Measurements from ENCODE around the gene SLC13A3.

Gene SLC13A3

DNA sequence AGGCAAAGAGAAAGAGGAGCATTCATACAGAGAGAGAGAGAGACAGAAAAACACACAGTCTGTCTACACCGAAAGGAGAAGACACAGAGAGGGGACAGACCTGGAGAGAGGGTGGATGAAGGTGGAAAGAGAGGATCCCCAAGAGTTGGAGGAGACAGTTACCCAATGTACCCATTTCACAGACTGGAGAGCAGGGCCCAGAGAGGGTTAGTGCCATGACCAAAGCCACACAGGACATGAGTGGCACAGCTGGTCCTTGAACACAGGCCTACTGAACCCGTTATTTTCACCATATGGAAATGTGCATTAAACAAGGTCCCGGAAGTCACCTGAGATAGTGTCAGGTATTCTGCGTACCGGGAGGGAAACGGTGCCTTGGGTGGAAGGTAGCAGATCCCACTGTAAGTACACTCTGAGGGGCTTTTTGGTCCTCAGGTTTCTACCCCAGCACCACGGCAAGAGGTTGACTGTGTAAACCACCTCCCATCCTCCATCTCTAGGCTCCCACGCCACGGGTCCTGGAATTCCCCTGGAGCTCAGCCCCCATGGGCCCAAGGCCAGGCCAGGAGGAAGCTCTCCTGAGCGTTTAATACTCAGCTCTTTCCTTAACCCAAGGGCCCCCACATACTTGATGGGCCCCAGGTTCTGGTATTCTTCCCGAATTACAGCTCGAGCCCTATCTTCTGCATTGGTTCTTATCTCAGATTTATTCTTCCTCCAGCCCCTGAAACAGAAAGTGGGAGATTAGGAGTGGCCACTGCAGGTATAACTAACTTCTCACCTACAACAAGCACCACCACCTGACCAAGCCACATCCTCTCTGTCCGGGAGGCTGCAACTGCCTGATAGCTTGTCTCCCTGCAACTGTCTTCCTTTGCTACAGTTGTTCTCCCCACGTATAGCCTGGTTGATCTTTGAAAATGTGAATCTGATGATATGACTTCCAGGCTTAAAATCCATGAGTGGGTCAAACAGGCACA, 62.4 kb downstream of the SLC13A3 start:
- Mint-ChIP-seq H3K27me3 (peaks cover 9% of the 10 kb centered on the region), H3K36me3 (ENCODE audit: low read depth) (no peaks in the 10 kb centered on the region), H3K27ac (no peak overlapping the region), H3K9me3 (no peaks in the 10 kb centered on the region), H3K4me1 (ENCODE audit: low read depth) (no peaks in the 10 kb centered on the region), H3K4me3 (no peak overlapping the region)
- intact Hi-C loops (cut with micrococcal nuclease), result no loop called here

GRCh38 chr20:46587986-46588385, 63.3 kb downstream of the SLC13A3 start:
- Mint-ChIP-seq H3K27me3 (peaks cover 14% of the 10 kb centered on the region), H3K4me3 (no peak overlapping the region), H3K9me3 (no peaks in the 10 kb centered on the region), H3K36me3 (ENCODE audit: low read depth) (no peaks in the 10 kb centered on the region), H3K27ac (no peak overlapping the region), H3K4me1 (ENCODE audit: low read depth) (no peaks in the 10 kb centered on the region)
- intact Hi-C loops (cut with micrococcal nuclease), result no loop called here

DNA sequence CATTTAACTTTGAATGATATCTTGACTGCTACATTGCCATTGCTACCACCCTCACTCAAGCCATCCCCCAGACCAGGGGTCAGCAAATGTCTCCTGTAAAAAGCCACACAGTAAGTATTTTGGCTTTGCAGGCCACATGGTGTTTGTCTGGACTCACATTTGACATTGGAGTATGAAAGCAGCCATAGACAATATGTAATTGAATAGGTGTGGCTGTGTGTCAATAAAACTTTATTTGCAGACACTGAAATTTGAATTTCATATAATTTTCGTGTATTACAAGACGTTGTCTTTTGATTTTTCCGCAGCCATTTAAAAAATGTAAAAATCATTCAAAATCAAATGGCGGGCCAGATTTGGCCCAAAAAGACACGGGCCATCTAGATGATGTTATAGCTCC, 64.5 kb downstream of the SLC13A3 start:
- peaks cover 12% of the 10 kb centered on the region for H3K27me3 Mint-ChIP-seq
- H3K4me3 Mint-ChIP-seq, result no peak overlapping the region
- H3K4me1 Mint-ChIP-seq (ENCODE audit: low read depth), result peaks cover 1% of the 10 kb centered on the region
- no peaks in the 10 kb centered on the region for H3K36me3 Mint-ChIP-seq (ENCODE audit: low read depth)
- H3K9me3 Mint-ChIP-seq, result no peaks in the 10 kb centered on the region
- intact Hi-C loops (cut with micrococcal nuclease), result no loop called here
- H3K27ac Mint-ChIP-seq, result no peak overlapping the region

DNA sequence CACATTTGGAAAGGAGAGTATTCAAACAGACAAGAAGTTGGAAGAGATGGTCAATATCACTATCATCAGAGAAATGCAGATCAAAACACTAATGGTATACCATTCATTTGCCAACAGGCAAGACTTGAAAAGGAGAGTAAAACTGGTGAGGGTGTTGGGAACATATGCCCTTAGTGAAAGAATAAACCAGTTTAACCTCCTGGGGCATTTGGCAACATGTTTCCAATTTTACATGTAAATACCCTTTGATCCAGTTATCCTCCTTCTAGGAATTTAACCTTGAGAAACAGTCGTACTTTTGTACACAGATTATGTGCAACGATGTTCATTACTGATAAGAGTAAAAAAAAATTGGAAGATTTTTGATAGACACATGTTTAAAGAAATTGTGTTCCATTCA, 66.8 kb downstream of the SLC13A3 start:
- Mint-ChIP-seq H3K9me3 (no peaks in the 10 kb centered on the region), H3K36me3 (ENCODE audit: low read depth) (no peaks in the 10 kb centered on the region), H3K27me3 (peaks cover 17% of the 10 kb centered on the region), H3K27ac (no peak overlapping the region), H3K4me3 (no peak overlapping the region), H3K4me1 (ENCODE audit: low read depth) (peaks cover 6% of the 10 kb centered on the region)
- intact Hi-C loops (cut with micrococcal nuclease), result no loop called here

DNA sequence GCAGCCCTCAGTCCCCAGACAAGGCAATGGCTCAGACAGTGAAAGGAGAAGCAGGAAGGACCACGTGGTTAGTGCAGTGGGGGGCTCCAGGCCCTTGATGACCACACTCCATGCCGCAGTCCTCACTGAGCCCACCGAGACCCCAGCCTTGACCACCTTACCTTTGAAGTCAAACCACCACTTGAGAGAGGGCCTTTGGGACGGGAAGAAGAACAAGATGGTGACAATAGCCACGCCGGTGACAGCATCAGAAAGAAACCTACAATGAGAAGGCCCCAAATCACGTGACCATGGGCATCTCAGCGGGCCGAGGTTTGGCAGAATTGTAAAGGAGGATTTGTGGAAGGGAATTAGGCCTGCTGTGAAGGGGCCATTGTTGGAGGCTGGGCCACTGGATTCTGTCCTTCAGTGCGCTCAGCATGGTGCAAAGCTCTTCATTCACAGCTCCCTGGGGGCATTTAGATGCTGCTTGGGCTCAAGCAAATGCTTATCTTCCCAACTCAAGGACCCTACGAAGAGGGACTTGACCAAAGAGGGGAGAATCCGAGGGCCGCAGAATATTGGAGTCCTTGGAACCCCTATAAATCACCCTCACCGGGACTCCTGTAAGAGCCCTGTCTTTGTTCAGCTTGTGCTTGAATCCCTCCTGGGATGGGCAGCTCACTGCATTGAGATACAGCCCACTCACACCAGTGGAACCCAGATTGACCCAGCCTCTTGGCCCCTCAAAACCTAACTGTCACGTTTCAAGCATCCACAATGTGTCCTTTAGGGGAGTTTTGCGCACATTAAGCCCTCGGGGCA, 67.6 kb downstream of the SLC13A3 start:
- Mint-ChIP-seq H3K27me3 (peaks cover 15% of the 10 kb centered on the region), H3K36me3 (ENCODE audit: low read depth) (no peaks in the 10 kb centered on the region), H3K4me1 (ENCODE audit: low read depth) (peaks cover 6% of the 10 kb centered on the region), H3K4me3 (no peak overlapping the region), H3K9me3 (no peaks in the 10 kb centered on the region), H3K27ac (no peak overlapping the region)
- intact Hi-C loops (cut with micrococcal nuclease), result no loop called here

DNA sequence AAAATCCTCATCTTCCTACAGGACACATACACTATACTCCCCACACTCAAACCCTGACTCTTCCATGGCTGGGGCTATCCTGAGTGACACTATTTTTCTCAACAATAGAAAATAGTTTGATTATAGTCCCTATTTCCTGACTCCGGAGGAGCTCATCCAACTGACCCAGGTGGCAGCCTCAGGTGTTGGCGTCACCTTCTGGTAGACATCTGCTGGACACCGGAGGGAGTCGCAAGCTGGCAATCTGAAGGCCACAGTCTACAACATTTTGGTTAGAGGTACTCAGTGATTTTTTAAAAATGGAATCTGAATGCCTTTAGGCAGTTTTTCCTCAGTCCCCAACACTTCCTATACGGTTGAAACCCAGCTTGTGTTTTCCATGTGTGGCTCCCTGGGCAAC, 68.6 kb downstream of the SLC13A3 start:
- Mint-ChIP-seq H3K4me3 (no peak overlapping the region), H3K27me3 (peaks cover 17% of the 10 kb centered on the region), H3K27ac (no peak overlapping the region), H3K4me1 (ENCODE audit: low read depth) (peaks cover 6% of the 10 kb centered on the region), H3K36me3 (ENCODE audit: low read depth) (no peaks in the 10 kb centered on the region), H3K9me3 (no peaks in the 10 kb centered on the region)
- intact Hi-C loops (cut with micrococcal nuclease), result no loop called here

DNA sequence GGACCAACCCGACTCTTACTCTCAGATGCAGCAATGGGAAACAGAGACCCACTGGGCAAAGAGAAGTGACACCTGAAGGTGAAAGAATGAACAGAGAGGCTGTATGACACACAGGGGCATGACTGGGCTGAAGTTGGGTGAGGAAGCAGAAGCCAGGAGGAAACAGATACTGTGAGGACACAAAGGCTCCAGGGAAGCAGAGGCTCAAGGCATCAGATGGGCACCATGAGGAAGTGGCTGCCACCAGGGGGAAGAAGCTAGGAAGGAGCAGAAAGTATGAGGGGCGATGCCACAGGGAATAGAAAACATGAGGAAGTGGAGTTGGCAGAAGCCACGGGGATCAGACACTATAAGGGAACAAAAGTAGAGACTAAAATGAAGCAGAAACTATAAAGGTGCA, 69.9 kb downstream of the SLC13A3 start:
- Mint-ChIP-seq H3K9me3 (no peaks in the 10 kb centered on the region), H3K4me3 (no peak overlapping the region), H3K36me3 (ENCODE audit: low read depth) (no peaks in the 10 kb centered on the region)

DNA sequence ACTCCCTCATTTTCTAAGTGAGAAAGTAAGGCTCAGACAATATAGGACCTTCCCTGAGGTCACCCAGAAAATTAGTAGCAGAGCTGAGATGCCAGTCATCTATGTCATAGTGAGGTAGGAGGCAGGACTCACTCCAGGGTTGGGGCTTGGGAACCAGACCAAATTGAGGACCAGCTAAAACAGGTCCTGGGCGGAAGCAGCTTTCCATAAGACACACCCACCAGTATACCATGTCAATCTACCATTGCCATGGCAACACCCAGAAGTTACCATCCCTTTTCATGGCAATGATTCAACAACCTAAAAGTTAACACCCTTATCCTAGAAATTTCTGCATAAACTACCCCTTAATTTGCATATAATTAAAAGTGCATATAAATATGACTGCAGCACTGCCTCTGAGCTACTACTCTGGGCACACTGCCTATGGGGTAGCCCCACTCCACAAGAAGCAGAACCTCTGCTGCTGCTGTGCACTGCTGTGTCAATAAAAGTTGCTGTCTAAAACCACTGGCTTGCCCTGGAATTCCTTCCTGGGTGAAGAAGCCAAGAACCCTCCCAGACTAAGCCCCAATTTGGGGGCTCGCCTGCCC, 70.5 kb downstream of the SLC13A3 start:
- intact Hi-C loops (cut with micrococcal nuclease), result no loop called here
- no peak overlapping the region for H3K4me3 Mint-ChIP-seq
- no peak overlapping the region for H3K27ac Mint-ChIP-seq
- H3K27me3 Mint-ChIP-seq, result peaks cover 23% of the 10 kb centered on the region
- H3K9me3 Mint-ChIP-seq, result no peaks in the 10 kb centered on the region
- H3K36me3 Mint-ChIP-seq (ENCODE audit: low read depth), result no peaks in the 10 kb centered on the region
- H3K4me1 Mint-ChIP-seq (ENCODE audit: low read depth), result peaks cover 11% of the 10 kb centered on the region

More for the DNA sequence above, 69.9 kb downstream of the SLC13A3 start:
- intact Hi-C loops (cut with micrococcal nuclease), result no loop called here
- peaks cover 6% of the 10 kb centered on the region for H3K4me1 Mint-ChIP-seq (ENCODE audit: low read depth)
- H3K27me3 Mint-ChIP-seq, result peaks cover 17% of the 10 kb centered on the region
- no peak overlapping the region for H3K27ac Mint-ChIP-seq

DNA sequence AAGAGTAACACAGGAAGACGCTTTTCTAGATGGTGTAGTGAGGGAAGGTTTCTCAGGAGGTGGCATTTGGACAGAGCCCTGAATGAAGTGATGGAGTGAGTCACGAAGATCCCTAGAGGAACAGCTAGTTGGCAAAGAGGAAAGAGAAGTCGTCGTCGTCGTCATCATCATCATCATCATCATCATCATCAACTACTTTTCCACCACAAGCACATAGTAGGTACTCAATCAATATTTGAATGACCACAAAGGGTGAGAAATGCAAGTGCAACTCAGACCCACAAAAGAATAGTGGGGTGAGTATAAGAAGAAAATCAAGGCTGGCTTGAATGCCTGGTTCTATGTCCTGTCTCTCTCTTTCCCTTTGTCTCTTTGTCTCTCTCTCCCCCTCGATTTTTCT, 72.5 kb downstream of the SLC13A3 start:
- Mint-ChIP-seq H3K9me3 (no peaks in the 10 kb centered on the region), H3K27me3 (peaks cover 31% of the 10 kb centered on the region), H3K4me3 (no peak overlapping the region), H3K4me1 (ENCODE audit: low read depth) (peaks cover 13% of the 10 kb centered on the region), H3K36me3 (ENCODE audit: low read depth) (no peaks in the 10 kb centered on the region), H3K27ac (no peak overlapping the region)
- intact Hi-C loops (cut with micrococcal nuclease), result no loop called here

GRCh38 chr20:46576774-46577395, 74.4 kb downstream of the SLC13A3 start:
- intact Hi-C loops (cut with micrococcal nuclease), result no loop called here
- no peak overlapping the region for H3K27ac Mint-ChIP-seq

GRCh38 chr20:46575937-46576461, 75.3 kb downstream of the SLC13A3 start:
- Mint-ChIP-seq H3K9me3 (no peaks in the 10 kb centered on the region), H3K27me3 (peaks cover 46% of the 10 kb centered on the region), H3K4me3 (no peak overlapping the region), H3K36me3 (ENCODE audit: low read depth) (no peaks in the 10 kb centered on the region), H3K27ac (no peak overlapping the region), H3K4me1 (ENCODE audit: low read depth) (peaks cover 7% of the 10 kb centered on the region)
- intact Hi-C loops (cut with micrococcal nuclease), result no loop called here

More at GRCh38 chr20:46576774-46577395, 74.4 kb downstream of the SLC13A3 start:
- no peak overlapping the region for H3K4me3 Mint-ChIP-seq
- peaks cover 42% of the 10 kb centered on the region for H3K27me3 Mint-ChIP-seq
- peaks cover 13% of the 10 kb centered on the region for H3K4me1 Mint-ChIP-seq (ENCODE audit: low read depth)
- no peaks in the 10 kb centered on the region for H3K9me3 Mint-ChIP-seq
- no peaks in the 10 kb centered on the region for H3K36me3 Mint-ChIP-seq (ENCODE audit: low read depth)

DNA sequence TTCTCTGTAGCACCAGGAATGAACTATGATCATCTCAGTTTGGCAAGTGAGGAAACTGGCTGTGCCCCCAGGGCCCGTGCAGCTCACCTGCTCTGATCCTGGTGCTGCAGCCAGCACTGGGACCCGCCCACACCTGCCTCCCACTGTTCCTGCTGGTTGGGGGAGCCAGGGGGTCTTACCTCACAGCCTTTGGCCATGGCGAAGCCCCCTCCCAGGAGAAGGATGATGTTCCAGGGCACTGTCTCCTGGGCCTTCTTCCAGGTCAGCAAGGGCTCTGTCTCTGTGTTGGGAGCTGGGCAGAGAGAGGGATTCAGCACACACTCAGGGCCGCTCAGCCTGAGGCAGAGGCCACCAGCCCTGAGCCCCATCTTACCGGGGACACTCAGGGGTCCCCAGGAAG, 75.9 kb downstream of the SLC13A3 start:
- no peaks in the 10 kb centered on the region for H3K36me3 Mint-ChIP-seq (ENCODE audit: low read depth)
- H3K4me1 Mint-ChIP-seq (ENCODE audit: low read depth), result peaks cover 7% of the 10 kb centered on the region
- intact Hi-C loops (cut with micrococcal nuclease), result no loop called here
- H3K27me3 Mint-ChIP-seq, result peaks cover 48% of the 10 kb centered on the region
- H3K4me3 Mint-ChIP-seq, result no peak overlapping the region
- no peaks in the 10 kb centered on the region for H3K9me3 Mint-ChIP-seq
- no peak overlapping the region for H3K27ac Mint-ChIP-seq

DNA sequence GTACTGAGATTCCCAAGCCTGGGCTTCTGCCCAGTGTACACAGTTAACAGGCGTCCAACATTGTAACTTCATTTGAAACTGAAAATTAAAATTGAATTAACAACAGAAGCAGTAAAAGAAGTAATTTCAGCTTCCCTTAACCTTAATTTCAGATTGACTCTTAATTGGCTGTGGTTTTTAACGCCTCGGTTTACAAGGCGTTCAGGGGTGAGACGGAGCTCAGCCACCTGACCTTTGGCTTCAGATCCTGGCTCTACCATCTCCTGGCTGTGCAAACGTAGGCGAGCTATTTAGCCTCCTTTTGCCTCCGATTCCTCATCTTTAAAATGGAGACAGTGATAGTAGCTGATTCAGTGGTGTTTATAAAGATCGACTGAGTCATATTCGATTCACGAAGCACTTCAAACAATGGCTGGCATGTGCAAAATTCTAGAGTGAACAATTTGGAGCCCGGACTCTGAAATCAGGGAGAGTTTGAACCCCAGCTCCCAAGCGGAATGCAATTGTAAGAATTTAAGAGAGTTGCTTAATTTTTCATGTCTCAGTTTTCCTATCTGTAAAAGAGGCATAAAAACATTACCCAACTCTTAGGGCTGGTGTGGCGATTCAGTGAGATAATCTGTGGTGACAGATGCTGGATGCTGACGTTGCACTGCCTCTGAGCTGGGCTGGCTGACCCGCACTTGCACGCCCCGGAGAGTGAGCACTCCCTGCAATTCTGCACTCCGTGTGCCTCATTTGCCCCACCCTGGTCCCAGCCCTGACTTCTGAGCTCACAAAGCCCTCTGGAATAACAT, 77.3 kb downstream of the SLC13A3 start:
- H3K4me3 Mint-ChIP-seq, result no peak overlapping the region
- intact Hi-C loops (cut with micrococcal nuclease), result no loop called here
- no peaks in the 10 kb centered on the region for H3K36me3 Mint-ChIP-seq (ENCODE audit: low read depth)
- H3K27ac Mint-ChIP-seq, result no peak overlapping the region
- H3K4me1 Mint-ChIP-seq (ENCODE audit: low read depth), result peaks cover 7% of the 10 kb centered on the region
- H3K27me3 Mint-ChIP-seq, result peaks cover 45% of the 10 kb centered on the region
- no peaks in the 10 kb centered on the region for H3K9me3 Mint-ChIP-seq

Measured in dendritic cell treated with granulocyte-macrophage colony-stimulating factor and Interleukin-4, amounts not matched to agents 40 ng/mL and 50 ng/mL, for 4 days (primary cell).